Measurements from ENCODE around the gene HFE. TPM values are rescaled to one million over a fixed set of nuclear protein-coding genes. Genes with fewer than 3 reads are reported as not detected.
A peak's percentile ranks its signal among the peaks of the same experiment; 100 is the strongest.

Gene HFE
- total and polyA plus RNA-seq, 2 of the 13 experiments (the other 11 are each of a cell fraction or from before 2014, with no cell fraction given) = 3.7 to 6.3 TPM

GRCh38 chr6:26123947-26124780, 36.9 kb downstream of the HFE start (continued):
- 0 out of 2 replicates have a peak, but pooled peaks have one; percentile 72 for TF ChIP-seq AKNA (CRISPR knock-in tag; IDR thresholded peaks at IDR 0.05; ENCODE audit: borderline replicate concordance)
- TF ChIP-seq TP53 (CRISPR knock-in tag; conservative IDR thresholded peaks at IDR 0.05) = peak; percentile 78; the same call in 1 of the 2 replicates
- TF ChIP-seq NRL (CRISPR knock-in tag; IDR thresholded peaks at IDR 0.05; ENCODE audit: borderline replicate concordance) = no peak; the same call in none of the 2 replicates
- TF ChIP-seq ZNF276 (CRISPR knock-in tag; IDR thresholded peaks at IDR 0.05; ENCODE audit: low read depth) = 0 out of 2 replicates have a peak, but pooled peaks have one; percentile 60
- TF ChIP-seq ARNT2 (CRISPR knock-in tag; IDR thresholded peaks at IDR 0.05; ENCODE audit: low read depth) = peak; percentile 88; the same call in 1 of the 2 replicates
- no peak for TF ChIP-seq LCORL (IDR thresholded peaks at IDR 0.05)
- TF ChIP-seq LCORL (CRISPR knock-in tag; IDR thresholded peaks at IDR 0.05) = no peak
- TF ChIP-seq, protein P1, sequence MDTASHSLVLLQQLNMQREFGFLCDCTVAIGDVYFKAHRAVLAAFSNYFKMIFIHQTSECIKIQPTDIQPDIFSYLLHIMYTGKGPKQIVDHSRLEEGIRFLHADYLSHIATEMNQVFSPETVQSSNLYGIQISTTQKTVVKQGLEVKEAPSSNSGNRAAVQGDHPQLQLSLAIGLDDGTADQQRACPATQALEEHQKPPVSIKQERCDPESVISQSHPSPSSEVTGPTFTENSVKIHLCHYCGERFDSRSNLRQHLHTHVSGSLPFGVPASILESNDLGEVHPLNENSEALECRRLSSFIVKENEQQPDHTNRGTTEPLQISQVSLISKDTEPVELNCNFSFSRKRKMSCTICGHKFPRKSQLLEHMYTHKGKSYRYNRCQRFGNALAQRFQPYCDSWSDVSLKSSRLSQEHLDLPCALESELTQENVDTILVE (CRISPR knock-in tag; IDR thresholded peaks at IDR 0.05) = peak; percentile 23; the same call in 1 of the 2 replicates
- no peak for TF ChIP-seq MBNL3 (CRISPR knock-in tag; conservative IDR thresholded peaks at IDR 0.05)
- TF ChIP-seq, protein P2, sequence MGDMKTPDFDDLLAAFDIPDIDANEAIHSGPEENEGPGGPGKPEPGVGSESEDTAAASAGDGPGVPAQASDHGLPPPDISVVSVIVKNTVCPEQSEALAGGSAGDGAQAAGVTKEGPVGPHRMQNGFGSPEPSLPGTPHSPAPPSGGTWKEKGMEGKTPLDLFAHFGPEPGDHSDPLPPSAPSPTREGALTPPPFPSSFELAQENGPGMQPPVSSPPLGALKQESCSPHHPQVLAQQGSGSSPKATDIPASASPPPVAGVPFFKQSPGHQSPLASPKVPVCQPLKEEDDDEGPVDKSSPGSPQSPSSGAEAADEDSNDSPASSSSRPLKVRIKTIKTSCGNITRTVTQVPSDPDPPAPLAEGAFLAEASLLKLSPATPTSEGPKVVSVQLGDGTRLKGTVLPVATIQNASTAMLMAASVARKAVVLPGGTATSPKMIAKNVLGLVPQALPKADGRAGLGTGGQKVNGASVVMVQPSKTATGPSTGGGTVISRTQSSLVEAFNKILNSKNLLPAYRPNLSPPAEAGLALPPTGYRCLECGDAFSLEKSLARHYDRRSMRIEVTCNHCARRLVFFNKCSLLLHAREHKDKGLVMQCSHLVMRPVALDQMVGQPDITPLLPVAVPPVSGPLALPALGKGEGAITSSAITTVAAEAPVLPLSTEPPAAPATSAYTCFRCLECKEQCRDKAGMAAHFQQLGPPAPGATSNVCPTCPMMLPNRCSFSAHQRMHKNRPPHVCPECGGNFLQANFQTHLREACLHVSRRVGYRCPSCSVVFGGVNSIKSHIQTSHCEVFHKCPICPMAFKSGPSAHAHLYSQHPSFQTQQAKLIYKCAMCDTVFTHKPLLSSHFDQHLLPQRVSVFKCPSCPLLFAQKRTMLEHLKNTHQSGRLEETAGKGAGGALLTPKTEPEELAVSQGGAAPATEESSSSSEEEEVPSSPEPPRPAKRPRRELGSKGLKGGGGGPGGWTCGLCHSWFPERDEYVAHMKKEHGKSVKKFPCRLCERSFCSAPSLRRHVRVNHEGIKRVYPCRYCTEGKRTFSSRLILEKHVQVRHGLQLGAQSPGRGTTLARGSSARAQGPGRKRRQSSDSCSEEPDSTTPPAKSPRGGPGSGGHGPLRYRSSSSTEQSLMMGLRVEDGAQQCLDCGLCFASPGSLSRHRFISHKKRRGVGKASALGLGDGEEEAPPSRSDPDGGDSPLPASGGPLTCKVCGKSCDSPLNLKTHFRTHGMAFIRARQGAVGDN (CRISPR knock-in tag; IDR thresholded peaks at IDR 0.05) = peak; percentile 75
- TF ChIP-seq, protein P3, sequence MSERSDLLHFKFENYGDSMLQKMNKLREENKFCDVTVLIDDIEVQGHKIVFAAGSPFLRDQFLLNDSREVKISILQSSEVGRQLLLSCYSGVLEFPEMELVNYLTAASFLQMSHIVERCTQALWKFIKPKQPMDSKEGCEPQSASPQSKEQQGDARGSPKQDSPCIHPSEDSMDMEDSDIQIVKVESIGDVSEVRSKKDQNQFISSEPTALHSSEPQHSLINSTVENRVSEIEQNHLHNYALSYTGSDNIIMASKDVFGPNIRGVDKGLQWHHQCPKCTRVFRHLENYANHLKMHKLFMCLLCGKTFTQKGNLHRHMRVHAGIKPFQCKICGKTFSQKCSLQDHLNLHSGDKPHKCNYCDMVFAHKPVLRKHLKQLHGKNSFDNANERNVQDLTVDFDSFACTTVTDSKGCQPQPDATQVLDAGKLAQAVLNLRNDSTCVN (CRISPR knock-in tag; IDR thresholded peaks at IDR 0.05; ENCODE audit: borderline replicate concordance) = peak; percentile 65; the same call in 1 of the 2 replicates
- TF ChIP-seq ZNF563 (CRISPR knock-in tag; IDR thresholded peaks at IDR 0.05) = 0 out of 2 replicates have a peak, but pooled peaks have one; percentile 29
